Measurements from ENCODE around the gene GOLT1A. TPM values are rescaled to one million over a fixed set of nuclear protein-coding genes. Genes with fewer than 3 reads are reported as not detected.
"Not testable (repeated sequence)": the region's sequence is repeated elsewhere in the genome, so short reads cannot be mapped to it uniquely, and the experiment has no call there.

GOLT1A gene
- total RNA-seq, 1 experiment from 2014 or later, result 0.49 TPM

- ATAC-seq; H3K4me1 ChIP-seq (ENCODE audit: control insufficient read depth, insufficient read depth, low read length); CTCF ChIA-PET; H3K4me3 ChIP-seq (ENCODE audit: low read depth in 2 of 2, low read length in 2 of 2); H3K9me3 ChIP-seq (ENCODE audit: control insufficient read depth, insufficient read depth, low read depth, low read length); H3K27ac ChIP-seq (ENCODE audit: low read length); POLR2A ChIA-PET; BruUV-seq (replicated peaks); H3K36me3 ChIP-seq (ENCODE audit: control insufficient read depth, insufficient read depth, low read length); intact Hi-C loops (cut with micrococcal nuclease; ENCODE audit: unreplicated experiment); DNase-seq (ENCODE audit: low read depth, low spot score); in situ Hi-C loops (cut with HindIII; ENCODE audit: low pct_unique_long_range_greater_than_20kb, low sequenced_read_pairs); H3K27me3 ChIP-seq (ENCODE audit: control insufficient read depth, insufficient read depth, low read length): not testable (repeated sequence)
Measured at GRCh38 chr1:204237515-204237914, 23.7 kb upstream of the GOLT1A start.

- ChIA-PET POLR2A (no interaction called here), CTCF (no interaction called here)
- no peaks in the 10 kb centered on the region for H3K9me3 ChIP-seq (ENCODE audit: control insufficient read depth, insufficient read depth, low read depth, low read length)
- H3K27me3 ChIP-seq (ENCODE audit: control insufficient read depth, insufficient read depth, low read length), result no peaks in the 10 kb centered on the region
- no peak overlapping the region for H3K4me3 ChIP-seq (ENCODE audit: low read depth in 2 of 2, low read length in 2 of 2)
- intact Hi-C loops (cut with micrococcal nuclease; ENCODE audit: unreplicated experiment), result no loop called here
- H3K36me3 ChIP-seq (ENCODE audit: control insufficient read depth, insufficient read depth, low read length), result no peaks in the 10 kb centered on the region
- TF ChIP-seq POLR2AphosphoS5 (IDR thresholded peaks at IDR 0.05; ENCODE audit: low read depth, low read length) (no peak), REST (IDR thresholded peaks at IDR 0.05; ENCODE audit: insufficient read depth in 1 of 2, low read depth in 2 of 2, low read length in 1 of 2) (no peak), TCF7L2 (IDR thresholded peaks at IDR 0.05; ENCODE audit: low read depth, low read length) (no peak), CTCF (IDR thresholded peaks at IDR 0.05) (no peak), SIN3A (IDR thresholded peaks at IDR 0.05; ENCODE audit: borderline replicate concordance, insufficient read depth, low read depth, low read length) (no peak)
- in situ Hi-C loops (cut with HindIII; ENCODE audit: low pct_unique_long_range_greater_than_20kb, low sequenced_read_pairs), result no loop called here
- DNase-seq (ENCODE audit: low read depth, low spot score) (no peak), ATAC-seq (no peak)
- no TSS peak for BruUV-seq (replicated peaks)
- H3K27ac ChIP-seq (ENCODE audit: low read length), result no peak overlapping the region
- no peaks in the 10 kb centered on the region for H3K4me1 ChIP-seq (ENCODE audit: control insufficient read depth, insufficient read depth, low read length)
Measured at GRCh38 chr1:204232526-204232925, 18.7 kb upstream of the GOLT1A start.

GRCh38 chr1:204230211-204230610, 16.4 kb upstream of the GOLT1A start:
- POLR2A ChIA-PET, result interaction anchor here (0.5 kb wide), 1 partner anchor 54 kb away, joined by 3 read pairs; no protein-coding TSS in a partner anchor
- Histone ChIP-seq H3K9me3 (ENCODE audit: control insufficient read depth, insufficient read depth, low read depth, low read length) (no peaks in the 10 kb centered on the region), H3K36me3 (ENCODE audit: control insufficient read depth, insufficient read depth, low read length) (no peaks in the 10 kb centered on the region), H3K27ac (ENCODE audit: low read length) (no peak overlapping the region), H3K4me3 (ENCODE audit: low read depth in 2 of 2, low read length in 2 of 2) (no peak overlapping the region), H3K27me3 (ENCODE audit: control insufficient read depth, insufficient read depth, low read length) (no peaks in the 10 kb centered on the region), H3K4me1 (ENCODE audit: control insufficient read depth, insufficient read depth, low read length) (no peaks in the 10 kb centered on the region)
- intact Hi-C loops (cut with micrococcal nuclease; ENCODE audit: unreplicated experiment) (no loop called here), in situ Hi-C loops (cut with HindIII; ENCODE audit: low pct_unique_long_range_greater_than_20kb, low sequenced_read_pairs) (no loop called here)
- CTCF ChIA-PET, result interaction anchor here (0.6 kb wide), 1 partner anchor 129 kb away, joined by 3 read pairs; no protein-coding TSS in a partner anchor
- no TSS peak for BruUV-seq (replicated peaks)
- TF ChIP-seq CTCF (IDR thresholded peaks at IDR 0.05) (no peak), POLR2AphosphoS5 (IDR thresholded peaks at IDR 0.05; ENCODE audit: low read depth, low read length) (no peak), REST (IDR thresholded peaks at IDR 0.05; ENCODE audit: insufficient read depth in 1 of 2, low read depth in 2 of 2, low read length in 1 of 2) (no peak), TCF7L2 (IDR thresholded peaks at IDR 0.05; ENCODE audit: low read depth, low read length) (no peak), SIN3A (IDR thresholded peaks at IDR 0.05; ENCODE audit: borderline replicate concordance, insufficient read depth, low read depth, low read length) (no peak)
- DNase-seq (ENCODE audit: low read depth, low spot score), result no peak
- ATAC-seq, result no peak
